Measurements from ENCODE around the gene KLHL29. TPM values are rescaled to one million over a fixed set of nuclear protein-coding genes. Genes with fewer than 3 reads are reported as not detected.

The KLHL29 gene
- total RNA-seq, 1 experiment from 2014 or later = 12.2 TPM

GRCh38 chr2:23512778-23513177 is 127.8 kb downstream of the KLHL29 start:
- no peaks in the 10 kb centered on the region for H3K36me3 ChIP-seq (ENCODE audit: insufficient read depth, low read length, poor library complexity, severe bottlenecking)
- ChIA-PET POLR2A (ENCODE audit: low non-redundant PET) (no interaction called here), CTCF (no interaction called here)
- no TSS peak for BruUV-seq (replicated peaks)
- H3K4me3 ChIP-seq (ENCODE audit: low read depth, low read length, poor library complexity, severe bottlenecking) = no peak overlapping the region
- H3K27ac ChIP-seq (ENCODE audit: low read depth, low read length, poor library complexity, severe bottlenecking) = no peak overlapping the region
- DNase-seq (ENCODE audit: low spot score) = no peak
- intact Hi-C loops (cut with micrococcal nuclease; ENCODE audit: unreplicated experiment) = no loop called here
- no peaks in the 10 kb centered on the region for H3K27me3 ChIP-seq (replicated peaks; ENCODE audit: insufficient read depth, low read depth, low read length, poor library complexity)
- H3K4me1 ChIP-seq (ENCODE audit: insufficient read depth, low read length, poor library complexity, severe bottlenecking) = peaks cover 19% of the 10 kb centered on the region
- no peaks in the 10 kb centered on the region for H3K9me3 ChIP-seq (ENCODE audit: low read depth, low read length, poor library complexity, severe bottlenecking)
- TF ChIP-seq EZH2 (IDR thresholded peaks at IDR 0.05; ENCODE audit: borderline replicate concordance, low read depth, low read length, poor library complexity, severe bottlenecking) (no peak), CTCF (conservative IDR thresholded peaks at IDR 0.05; ENCODE audit: low read depth, low read length) (no peak)

GRCh38 chr2:23513245-23513871 is 128.4 kb downstream of the KLHL29 start:
- TF ChIP-seq CTCF (conservative IDR thresholded peaks at IDR 0.05; ENCODE audit: low read depth, low read length) (no peak), EZH2 (IDR thresholded peaks at IDR 0.05; ENCODE audit: borderline replicate concordance, low read depth, low read length, poor library complexity, severe bottlenecking) (no peak)
- POLR2A ChIA-PET (ENCODE audit: low non-redundant PET) = no interaction called here
- H3K27ac ChIP-seq (ENCODE audit: low read depth, low read length, poor library complexity, severe bottlenecking) = no peak overlapping the region
- H3K4me3 ChIP-seq (ENCODE audit: low read depth, low read length, poor library complexity, severe bottlenecking) = no peak overlapping the region
- no peaks in the 10 kb centered on the region for H3K27me3 ChIP-seq (replicated peaks; ENCODE audit: insufficient read depth, low read depth, low read length, poor library complexity)
- no peaks in the 10 kb centered on the region for H3K36me3 ChIP-seq (ENCODE audit: insufficient read depth, low read length, poor library complexity, severe bottlenecking)
- no peak for DNase-seq (ENCODE audit: low spot score)
- intact Hi-C loops (cut with micrococcal nuclease; ENCODE audit: unreplicated experiment) = no loop called here
- no peaks in the 10 kb centered on the region for H3K9me3 ChIP-seq (ENCODE audit: low read depth, low read length, poor library complexity, severe bottlenecking)
- BruUV-seq (replicated peaks) = no TSS peak
- CTCF ChIA-PET = no interaction called here
- H3K4me1 ChIP-seq (ENCODE audit: insufficient read depth, low read length, poor library complexity, severe bottlenecking) = peaks cover 19% of the 10 kb centered on the region

- intact Hi-C loops (cut with micrococcal nuclease; ENCODE audit: unreplicated experiment) = no loop called here
- no peaks in the 10 kb centered on the region for H3K9me3 ChIP-seq (ENCODE audit: low read depth, low read length, poor library complexity, severe bottlenecking)
- peaks cover 15% of the 10 kb centered on the region for H3K4me1 ChIP-seq (ENCODE audit: insufficient read depth, low read length, poor library complexity, severe bottlenecking)
- H3K27me3 ChIP-seq (replicated peaks; ENCODE audit: insufficient read depth, low read depth, low read length, poor library complexity) = no peaks in the 10 kb centered on the region
- H3K27ac ChIP-seq (ENCODE audit: low read depth, low read length, poor library complexity, severe bottlenecking) = no peak overlapping the region
- no TSS peak for BruUV-seq (replicated peaks)
- H3K36me3 ChIP-seq (ENCODE audit: insufficient read depth, low read length, poor library complexity, severe bottlenecking) = no peaks in the 10 kb centered on the region
- CTCF ChIA-PET = no interaction called here
- no peak overlapping the region for H3K4me3 ChIP-seq (ENCODE audit: low read depth, low read length, poor library complexity, severe bottlenecking)
- POLR2A ChIA-PET (ENCODE audit: low non-redundant PET) = no interaction called here
- TF ChIP-seq EZH2 (IDR thresholded peaks at IDR 0.05; ENCODE audit: borderline replicate concordance, low read depth, low read length, poor library complexity, severe bottlenecking) (no peak), CTCF (conservative IDR thresholded peaks at IDR 0.05; ENCODE audit: low read depth, low read length) (no peak)
- DNase-seq (ENCODE audit: low spot score) = no peak
Measured at GRCh38 chr2:23513872-23514793, 129.2 kb downstream of the KLHL29 start.
